ENCODE measurements around the gene KRTAP4-7.
"Not testable (repeated sequence)": the region's sequence is repeated elsewhere in the genome, so short reads cannot be mapped to it uniquely, and the experiment has no call there.

Gene KRTAP4-7

GRCh38 chr17:41046735-41047465 is 37.0 kb upstream of the KRTAP4-7 start, which contains the start of gene KRTAP2-1:
Gene KRTAP2-1 (minus strand): TSS chr17:41047316. CDS start chr17:41047267, 49 bp downstream.
- TF ChIP-seq TCF12 (IDR thresholded peaks at IDR 0.05; ENCODE audit: low read depth): peak; percentile 62

GRCh38 chr17:41048441-41048840 is 35.5 kb upstream of the KRTAP4-7 start:
- TF ChIP-seq USF1 (IDR thresholded peaks at IDR 0.05) (no peak), TCF12 (IDR thresholded peaks at IDR 0.05; ENCODE audit: low read depth) (no peak), TAF1 (IDR thresholded peaks at IDR 0.05; ENCODE audit: low read depth) (no peak)

GRCh38 chr17:41049110-41049509 is 34.8 kb upstream of the KRTAP4-7 start:
- TF ChIP-seq REST (IDR thresholded peaks at IDR 0.05; ENCODE audit: low read depth): no peak

DNA sequence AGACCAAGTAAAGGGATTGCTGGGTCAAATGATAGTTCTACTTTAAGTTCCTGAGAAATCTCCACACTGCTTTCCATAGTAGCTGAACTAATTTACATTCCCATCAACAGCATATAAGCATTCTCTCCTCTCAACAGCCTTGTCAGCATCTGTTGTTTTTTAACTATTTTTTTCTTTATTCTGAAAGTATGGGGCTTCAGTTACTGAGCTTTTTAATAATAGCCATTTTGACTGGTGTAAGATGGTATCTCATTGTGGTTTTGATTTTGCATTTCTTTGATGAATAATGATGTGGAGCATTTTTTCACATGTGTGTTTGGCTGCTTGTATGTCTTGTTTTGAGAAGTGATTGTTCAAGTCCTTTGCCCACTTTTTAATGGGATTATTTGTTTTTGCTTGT is 31.4 kb upstream of the KRTAP4-7 start:
- TF ChIP-seq EGR1 (IDR thresholded peaks at IDR 0.05) (no peak), YY1 (IDR thresholded peaks at IDR 0.05; ENCODE audit: low read depth) (no peak)

DNA sequence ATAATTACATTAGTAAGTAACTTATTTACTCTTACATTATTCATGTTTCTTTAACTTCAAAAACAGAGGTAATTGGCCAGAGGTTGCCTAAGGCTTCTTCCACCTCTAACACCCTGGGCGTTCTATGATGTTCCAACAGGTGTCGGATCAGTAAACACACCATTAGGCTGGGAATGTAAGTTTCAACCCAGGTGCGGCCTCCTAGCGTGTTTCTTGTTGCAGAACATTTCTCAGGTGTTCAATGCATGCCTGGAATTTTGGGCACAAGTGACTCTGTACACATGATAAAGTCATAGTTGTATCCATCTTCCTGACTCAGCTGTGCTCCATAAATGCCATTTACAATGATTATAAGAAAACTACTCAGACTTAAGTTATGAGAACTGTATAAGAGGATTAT is 29.9 kb upstream of the KRTAP4-7 start:
- peak; percentile 97 for TF ChIP-seq TEAD4 (IDR thresholded peaks at IDR 0.05)
- TF ChIP-seq EGR1 (IDR thresholded peaks at IDR 0.05): no peak
- TF ChIP-seq RAD21 (IDR thresholded peaks at IDR 0.05; ENCODE audit: low read depth): no peak
- no peak for TF ChIP-seq CREB1 (IDR thresholded peaks at IDR 0.05; ENCODE audit: low read depth)
- no peak for TF ChIP-seq ZBTB7A (IDR thresholded peaks at IDR 0.05; ENCODE audit: low read depth)
- TF ChIP-seq REST (IDR thresholded peaks at IDR 0.05; ENCODE audit: low read depth): no peak
- TF ChIP-seq FOXM1 (IDR thresholded peaks at IDR 0.05; ENCODE audit: borderline replicate concordance, low read depth): peak; percentile 74
- TF ChIP-seq YY1 (IDR thresholded peaks at IDR 0.05; ENCODE audit: low read depth): no peak
- peak; percentile 53; the same call in 1 of the 2 replicates for TF ChIP-seq CEBPB (IDR thresholded peaks at IDR 0.05)
- TF ChIP-seq EP300 (IDR thresholded peaks at IDR 0.05; ENCODE audit: borderline replicate concordance): peak; percentile 91
- no peak for TF ChIP-seq TAF1 (IDR thresholded peaks at IDR 0.05; ENCODE audit: low read depth)
- TF ChIP-seq, protein P1, sequence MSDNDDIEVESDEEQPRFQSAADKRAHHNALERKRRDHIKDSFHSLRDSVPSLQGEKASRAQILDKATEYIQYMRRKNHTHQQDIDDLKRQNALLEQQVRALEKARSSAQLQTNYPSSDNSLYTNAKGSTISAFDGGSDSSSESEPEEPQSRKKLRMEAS (IDR thresholded peaks at IDR 0.05): peak; percentile 30; the same call in 1 of the 2 replicates
- TF ChIP-seq NFIC (IDR thresholded peaks at IDR 0.05): peak; percentile 64
- peak; percentile 99 for TF ChIP-seq TCF12 (IDR thresholded peaks at IDR 0.05; ENCODE audit: low read depth)
- TF ChIP-seq USF1 (IDR thresholded peaks at IDR 0.05): no peak

- TF ChIP-seq RAD21 (IDR thresholded peaks at IDR 0.05; ENCODE audit: low read depth); TEAD4 (IDR thresholded peaks at IDR 0.05); CEBPB (IDR thresholded peaks at IDR 0.05): not testable (repeated sequence)
Observed at GRCh38 chr17:41055130-41055529, 28.8 kb upstream of the KRTAP4-7 start, which contains the start of gene KRTAP2-2. Gene KRTAP2-2 (minus strand): TSS chr17:41055230. CDS start chr17:41055211, 19 bp downstream.

- TF ChIP-seq TAF1 (IDR thresholded peaks at IDR 0.05; ENCODE audit: low read depth): no peak
- no peak for TF ChIP-seq EGR1 (IDR thresholded peaks at IDR 0.05)
- TF ChIP-seq FOXM1 (IDR thresholded peaks at IDR 0.05; ENCODE audit: borderline replicate concordance, low read depth): no peak
- TF ChIP-seq, protein P1 (IDR thresholded peaks at IDR 0.05): no peak
- TF ChIP-seq YY1 (IDR thresholded peaks at IDR 0.05; ENCODE audit: low read depth): no peak
- TF ChIP-seq RAD21 (IDR thresholded peaks at IDR 0.05; ENCODE audit: low read depth): no peak
- no peak for TF ChIP-seq TCF12 (IDR thresholded peaks at IDR 0.05; ENCODE audit: low read depth)
- no peak for TF ChIP-seq USF1 (IDR thresholded peaks at IDR 0.05)
- TF ChIP-seq EP300 (IDR thresholded peaks at IDR 0.05; ENCODE audit: borderline replicate concordance): no peak
- no peak for TF ChIP-seq CREB1 (IDR thresholded peaks at IDR 0.05; ENCODE audit: low read depth)
- TF ChIP-seq ZBTB7A (IDR thresholded peaks at IDR 0.05; ENCODE audit: low read depth): no peak
- TF ChIP-seq NFIC (IDR thresholded peaks at IDR 0.05): no peak
- TF ChIP-seq CEBPB (IDR thresholded peaks at IDR 0.05): no peak
- TF ChIP-seq TEAD4 (IDR thresholded peaks at IDR 0.05): no peak
- no peak for TF ChIP-seq REST (IDR thresholded peaks at IDR 0.05; ENCODE audit: low read depth)
Observed at GRCh38 chr17:41057547-41057946, 26.4 kb upstream of the KRTAP4-7 start.

Data from Ishikawa (cell line).